ENCODE data around the gene TTLL8. TPM values are rescaled to one million over a fixed set of nuclear protein-coding genes. Genes with fewer than 3 reads are reported as not detected.

Gene TTLL8
- total RNA-seq, 4 donors from 2014 or later = not detected

DNA sequence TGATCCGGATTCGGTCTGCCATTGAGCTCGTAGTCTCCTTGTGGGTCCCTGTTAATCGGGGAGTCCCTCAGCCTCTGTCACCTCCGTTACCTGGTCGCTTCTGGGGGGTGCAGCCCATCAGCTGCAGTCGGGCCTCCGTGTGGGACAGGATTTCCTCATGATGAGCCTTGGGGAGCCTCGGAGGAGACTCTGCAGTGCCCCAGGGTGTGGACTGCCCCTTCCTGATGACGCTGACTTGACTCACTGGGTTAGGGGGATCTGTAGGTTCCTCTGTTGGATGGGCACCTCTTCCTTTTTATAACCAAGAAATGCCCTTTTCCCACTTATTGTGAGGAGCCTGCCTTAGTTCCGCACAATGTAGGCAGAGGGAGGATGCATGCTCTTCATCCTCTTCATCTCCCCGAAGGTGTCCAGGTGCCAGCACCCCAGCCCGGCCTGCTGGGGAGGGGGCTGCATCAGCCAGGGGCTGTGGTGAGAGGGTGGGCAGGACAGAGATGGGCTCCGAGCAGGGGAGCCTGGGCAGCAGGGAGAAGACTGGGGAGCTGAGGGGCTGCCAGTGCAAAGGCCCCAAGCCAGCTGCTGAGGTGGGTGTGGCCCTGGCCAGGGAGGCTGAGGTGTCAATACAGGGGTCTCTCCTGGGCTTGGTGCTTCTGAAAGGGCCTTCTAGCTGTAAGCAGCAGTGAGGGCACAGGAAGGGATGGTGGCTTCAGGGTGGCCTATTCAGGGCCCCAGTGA lies 13.5 kb upstream of the TTLL8 start:
- intact Hi-C loops (cut with DNase I) = no loop called here
- no peak for DNase-seq (ENCODE audit: extremely low spot score)
- no peaks in the 10 kb centered on the region for H3K4me1 ChIP-seq
- H3K36me3 ChIP-seq = no peaks in the 10 kb centered on the region
- no peak overlapping the region for H3K27ac ChIP-seq (replicated peaks in 1 of 4)
- no peak for TF ChIP-seq POLR2A (IDR thresholded peaks at IDR 0.05; ENCODE audit: low read depth)
- TF ChIP-seq, protein P1, sequence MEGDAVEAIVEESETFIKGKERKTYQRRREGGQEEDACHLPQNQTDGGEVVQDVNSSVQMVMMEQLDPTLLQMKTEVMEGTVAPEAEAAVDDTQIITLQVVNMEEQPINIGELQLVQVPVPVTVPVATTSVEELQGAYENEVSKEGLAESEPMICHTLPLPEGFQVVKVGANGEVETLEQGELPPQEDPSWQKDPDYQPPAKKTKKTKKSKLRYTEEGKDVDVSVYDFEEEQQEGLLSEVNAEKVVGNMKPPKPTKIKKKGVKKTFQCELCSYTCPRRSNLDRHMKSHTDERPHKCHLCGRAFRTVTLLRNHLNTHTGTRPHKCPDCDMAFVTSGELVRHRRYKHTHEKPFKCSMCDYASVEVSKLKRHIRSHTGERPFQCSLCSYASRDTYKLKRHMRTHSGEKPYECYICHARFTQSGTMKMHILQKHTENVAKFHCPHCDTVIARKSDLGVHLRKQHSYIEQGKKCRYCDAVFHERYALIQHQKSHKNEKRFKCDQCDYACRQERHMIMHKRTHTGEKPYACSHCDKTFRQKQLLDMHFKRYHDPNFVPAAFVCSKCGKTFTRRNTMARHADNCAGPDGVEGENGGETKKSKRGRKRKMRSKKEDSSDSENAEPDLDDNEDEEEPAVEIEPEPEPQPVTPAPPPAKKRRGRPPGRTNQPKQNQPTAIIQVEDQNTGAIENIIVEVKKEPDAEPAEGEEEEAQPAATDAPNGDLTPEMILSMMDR (IDR thresholded peaks at IDR 0.05) = no peak
- TF ChIP-seq POLR2AphosphoS5 (IDR thresholded peaks at IDR 0.05) = no peak
- no peak for TF ChIP-seq EP300 (IDR thresholded peaks at IDR 0.05)
- H3K9me3 ChIP-seq = no peaks in the 10 kb centered on the region
- no peak overlapping the region for H3K4me3 ChIP-seq
- peaks cover 0 to 50% (median 0%) of the 10 kb centered on the region in 4 donors for H3K27me3 ChIP-seq
- WGBS = 87% methylated on average over 6 of the region's 14 CpGs

DNA sequence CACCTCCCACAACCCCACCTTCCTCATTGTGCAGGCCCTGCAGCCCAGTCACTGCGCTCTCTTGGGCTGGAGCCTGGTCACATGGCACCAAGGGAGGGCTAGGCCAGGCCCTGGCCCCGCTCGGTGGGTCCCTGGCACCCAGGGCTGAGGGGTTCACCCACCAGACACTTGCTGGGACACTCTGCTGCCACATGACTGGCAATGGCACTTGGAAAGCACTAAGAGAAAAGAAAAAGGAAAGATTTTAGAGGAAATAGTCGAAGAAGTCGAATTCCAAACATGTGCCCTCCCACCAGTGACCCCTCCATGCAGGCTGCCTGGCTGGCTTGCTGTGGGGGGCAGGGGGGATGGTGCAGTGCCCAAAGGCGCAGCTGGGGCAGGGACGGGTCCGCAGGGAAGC lies 12.3 kb upstream of the TTLL8 start:
- no peaks in the 10 kb centered on the region for H3K4me1 ChIP-seq
- TF ChIP-seq POLR2A (IDR thresholded peaks at IDR 0.05; ENCODE audit: low read depth) (no peak), EP300 (IDR thresholded peaks at IDR 0.05) (no peak), POLR2AphosphoS5 (IDR thresholded peaks at IDR 0.05) (no peak)
- TF ChIP-seq, protein P1 (IDR thresholded peaks at IDR 0.05) = no peak
- DNase-seq (ENCODE audit: extremely low spot score) = no peak
- 84% methylated on average over 8 of the region's 8 CpGs for WGBS
- peaks cover 0 to 56% (median 0%) of the 10 kb centered on the region in 4 donors for H3K27me3 ChIP-seq
- H3K9me3 ChIP-seq = no peaks in the 10 kb centered on the region
- no peaks in the 10 kb centered on the region for H3K36me3 ChIP-seq
- H3K27ac ChIP-seq (replicated peaks in 1 of 4) = no peak overlapping the region
- intact Hi-C loops (cut with DNase I) = no loop called here
- H3K4me3 ChIP-seq = no peak overlapping the region

DNA sequence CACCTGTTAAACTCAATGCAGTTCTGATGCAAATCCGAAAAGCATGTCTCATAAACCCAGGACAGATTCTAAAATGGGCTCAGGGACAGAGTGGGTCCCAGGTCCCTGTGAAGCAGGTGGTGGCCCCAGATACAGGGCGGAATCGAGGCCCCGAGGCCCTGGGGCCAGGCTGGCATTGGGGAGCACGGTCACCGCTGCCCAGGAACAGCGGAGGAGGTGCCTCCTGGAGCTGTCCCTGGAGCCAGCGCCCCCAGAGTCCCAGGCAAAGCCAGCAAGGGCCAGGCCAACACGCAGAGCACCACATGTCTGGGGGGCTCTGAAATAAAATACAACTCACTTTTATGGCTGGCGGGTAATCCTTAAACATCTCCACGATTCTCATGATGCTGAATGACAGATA lies 10.0 kb upstream of the TTLL8 start:
- Histone ChIP-seq H3K9me3 (no peaks in the 10 kb centered on the region), H3K4me1 (no peaks in the 10 kb centered on the region), H3K36me3 (no peaks in the 10 kb centered on the region), H3K27me3 (peaks cover 0 to 59% (median 0%) of the 10 kb centered on the region in 4 donors), H3K4me3 (no peak overlapping the region), H3K27ac (replicated peaks in 1 of 4) (no peak overlapping the region)
- no peak for TF ChIP-seq POLR2A (IDR thresholded peaks at IDR 0.05; ENCODE audit: low read depth)
- TF ChIP-seq EP300 (IDR thresholded peaks at IDR 0.05) = no peak
- no peak for TF ChIP-seq POLR2AphosphoS5 (IDR thresholded peaks at IDR 0.05)
- TF ChIP-seq, protein P1 (IDR thresholded peaks at IDR 0.05) = no peak
- no peak for DNase-seq (ENCODE audit: extremely low spot score)
- WGBS = 87% methylated on average over 3 of the region's 11 CpGs
- intact Hi-C loops (cut with DNase I) = no loop called here

DNA sequence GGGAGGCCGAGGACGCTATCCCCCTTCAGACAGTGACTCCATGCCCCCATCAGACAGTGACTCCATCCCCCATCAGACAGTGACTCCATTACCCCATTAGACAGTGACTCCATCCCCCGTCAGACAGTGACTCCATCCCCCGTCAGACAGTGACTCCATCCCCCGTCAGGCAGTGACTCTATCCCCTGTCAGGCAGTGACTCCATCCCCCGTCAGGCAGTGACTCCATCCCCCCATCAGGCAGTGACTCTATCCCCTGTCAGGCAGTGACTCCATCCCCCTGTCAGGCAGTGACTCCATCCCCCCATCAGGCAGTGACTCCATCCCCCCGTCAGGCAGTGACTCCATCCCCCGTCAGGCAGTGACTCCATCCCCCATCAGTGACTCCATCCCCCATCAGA lies 9.1 kb upstream of the TTLL8 start:
- H3K27ac ChIP-seq (replicated peaks in 1 of 4) = no peak overlapping the region
- intact Hi-C loops (cut with DNase I) = no loop called here
- TF ChIP-seq POLR2AphosphoS5 (IDR thresholded peaks at IDR 0.05) = no peak
- TF ChIP-seq, protein P1 (IDR thresholded peaks at IDR 0.05) = no peak
- TF ChIP-seq EP300 (IDR thresholded peaks at IDR 0.05) = no peak
- no peak for TF ChIP-seq POLR2A (IDR thresholded peaks at IDR 0.05; ENCODE audit: low read depth)
- no peak overlapping the region for H3K4me3 ChIP-seq
- H3K36me3 ChIP-seq = no peaks in the 10 kb centered on the region
- H3K9me3 ChIP-seq = no peaks in the 10 kb centered on the region
- WGBS = 73% methylated on average over 6 of the region's 8 CpGs
- no peak for DNase-seq (ENCODE audit: extremely low spot score)
- H3K4me1 ChIP-seq = no peaks in the 10 kb centered on the region
- peaks cover 0 to 58% (median 0%) of the 10 kb centered on the region in 4 donors for H3K27me3 ChIP-seq

All from esophagus muscularis mucosa (tissue), 4 donors.